NCI-H460 (cell line): ENCODE measurements around the gene CEP85. TPM values are rescaled to one million over a fixed set of nuclear protein-coding genes. Genes with fewer than 3 reads are reported as not detected.
"Not testable (repeated sequence)": the region's sequence is repeated elsewhere in the genome, so short reads cannot be mapped to it uniquely, and the experiment has no call there.

Experiments used
- DNase-seq: peaks from one replicate; pipeline ENCODE4 v3.0.0-alpha.2; 2016; ENCODE audit warnings: low read depth; ENCODE audit errors: extremely low read depth
- total RNA-seq: library from RNA; depleted of rRNA; stranded (reverse); fragments of >200 nt; shearing (Covaris generic); gene quantifications from 2 replicates; pipeline ENCODE4 v1.2.3, GENCODE V29; 2014; rRNA removed

The CEP85 gene
- total RNA-seq, 1 experiment from 2014 or later: 36.8 TPM

GRCh38 chr1:26307363-26307781, 73.4 kb downstream of the CEP85 start:
- no peak for DNase-seq

- not testable (repeated sequence) for DNase-seq
Observed at GRCh38 chr1:26307966-26308899, 74.2 kb downstream of the CEP85 start.

GRCh38 chr1:26314501-26314900, 80.5 kb downstream of the CEP85 start:
- DNase-seq: no peak

- DNase-seq: no peak
Observed at GRCh38 chr1:26315874-26316850, 82.2 kb downstream of the CEP85 start.

GRCh38 chr1:26317146-26317545, 83.1 kb downstream of the CEP85 start:
- DNase-seq: no peak

- no peak for DNase-seq
Observed at GRCh38 chr1:26317612-26318337, 83.8 kb downstream of the CEP85 start, which contains the start of gene CD52. CD52 (plus strand) TSS chr1:26317958; CDS start chr1:26318018, 60 bp downstream.

GRCh38 chr1:26318338-26319064, 84.5 kb downstream of the CEP85 start:
- no peak for DNase-seq

- no peak for DNase-seq
Observed at GRCh38 chr1:26320896-26321295, 86.9 kb downstream of the CEP85 start.

- DNase-seq: peak; percentile 78
Observed at GRCh38 chr1:26321315-26322041, 87.5 kb downstream of the CEP85 start.

GRCh38 chr1:26322042-26322331, 88.0 kb downstream of the CEP85 start:
- no peak for DNase-seq

- DNase-seq: no peak
Observed at GRCh38 chr1:26323382-26323781, 89.4 kb downstream of the CEP85 start.

- no peak for DNase-seq
Observed at GRCh38 chr1:26324550-26324949, 90.5 kb downstream of the CEP85 start.

GRCh38 chr1:26327956-26328362, 94.0 kb downstream of the CEP85 start:
- no peak for DNase-seq

Other genes with a start within 250 kb of the CEP85 start
- gene PAFAH2, start 236.1 kb upstream of the CEP85 start, total RNA-seq: 9.8 and 10.5 TPM in 2 replicates
- 0.05 TPM in 1 of 2 replicates, not detected in the other for gene EXTL1, start 212.4 kb upstream of the CEP85 start, total RNA-seq
- not detected in 2 replicates for gene SLC30A2, start 188.1 kb upstream of the CEP85 start, total RNA-seq
- gene TRIM63, start 166.6 kb upstream of the CEP85 start, total RNA-seq: not detected in 2 replicates
- gene PDIK1L, start 122.4 kb upstream of the CEP85 start, total RNA-seq: 7.6 and 7.9 TPM in 2 replicates
- not detected in 2 replicates for gene FAM110D, start 75.1 kb upstream of the CEP85 start, total RNA-seq
- gene C1orf232, start 65.2 kb upstream of the CEP85 start, total RNA-seq: not detected in 2 replicates
- 39.1 and 50.8 TPM in 2 replicates for gene ZNF593, start 64.3 kb upstream of the CEP85 start, total RNA-seq
- gene ZNF593OS, start 62.4 kb upstream of the CEP85 start, total RNA-seq: not detected in 2 replicates
- 0.52 and 0.92 TPM in 2 replicates for gene CNKSR1, start 56.7 kb upstream of the CEP85 start, total RNA-seq
- gene CATSPER4, start 43.6 kb upstream of the CEP85 start, total RNA-seq: not detected in 2 replicates
- gene SH3BGRL3, start 45.9 kb downstream of the CEP85 start, total RNA-seq: 36.5 and 42.7 TPM in 2 replicates
- gene UBXN11, start 72.4 kb downstream of the CEP85 start, total RNA-seq: 3.9 and 4.2 TPM in 2 replicates
- gene CD52, start 83.8 kb downstream of the CEP85 start, total RNA-seq: not detected in 2 replicates
- 0.20 TPM in 1 of 2 replicates, not detected in the other for gene CRYBG2, start 119.9 kb downstream of the CEP85 start, total RNA-seq
- not detected in 2 replicates for gene ZNF683, start 138.6 kb downstream of the CEP85 start, total RNA-seq
- not detected in 2 replicates for gene LIN28A, start 176.6 kb downstream of the CEP85 start, total RNA-seq
- gene DHDDS, start 198.1 kb downstream of the CEP85 start, total RNA-seq: 20.3 and 24.9 TPM in 2 replicates
- 301 and 331 TPM in 2 replicates for gene HMGN2, start 238.2 kb downstream of the CEP85 start, total RNA-seq